ENCODE results near the gene TENM3. TPM values are rescaled to one million over a fixed set of nuclear protein-coding genes. Genes with fewer than 3 reads are reported as not detected.

TENM3 gene
- total RNA-seq, 1 experiment from 2014 or later: 40.5 TPM

GRCh38 chr4:182400081-182400480 lies 156.9 kb downstream of the TENM3 start:
- DNase-seq (ENCODE audit: low read depth): no peak

- no peak for DNase-seq (ENCODE audit: low read depth)
Measured at GRCh38 chr4:182400790-182401189, 157.6 kb downstream of the TENM3 start.

GRCh38 chr4:182404376-182404775 lies 161.2 kb downstream of the TENM3 start:
- DNase-seq (ENCODE audit: low read depth): no peak

GRCh38 chr4:182405087-182405486 lies 161.9 kb downstream of the TENM3 start:
- no peak for DNase-seq (ENCODE audit: low read depth)

GRCh38 chr4:182409271-182409670 lies 166.1 kb downstream of the TENM3 start:
- DNase-seq (ENCODE audit: low read depth): peak; percentile 27

- no peak for DNase-seq (ENCODE audit: low read depth)
Measured at GRCh38 chr4:182411391-182411790, 168.2 kb downstream of the TENM3 start.

GRCh38 chr4:182413550-182413949 lies 170.3 kb downstream of the TENM3 start:
- no peak for DNase-seq (ENCODE audit: low read depth)

- DNase-seq (ENCODE audit: low read depth): no peak
Measured at GRCh38 chr4:182415116-182415515, 171.9 kb downstream of the TENM3 start.

- DNase-seq (ENCODE audit: low read depth): no peak
Measured at GRCh38 chr4:182416067-182416466, 172.9 kb downstream of the TENM3 start.

GRCh38 chr4:182418054-182418734 lies 175.0 kb downstream of the TENM3 start:
- no peak for DNase-seq (ENCODE audit: low read depth)

GRCh38 chr4:182420189-182420588 lies 177.0 kb downstream of the TENM3 start:
- no peak for DNase-seq (ENCODE audit: low read depth)

GRCh38 chr4:182421753-182422152 lies 178.6 kb downstream of the TENM3 start:
- no peak for DNase-seq (ENCODE audit: low read depth)

GRCh38 chr4:182425302-182425701 lies 182.1 kb downstream of the TENM3 start:
- DNase-seq (ENCODE audit: low read depth): no peak

GRCh38 chr4:182426901-182427300 lies 183.7 kb downstream of the TENM3 start:
- DNase-seq (ENCODE audit: low read depth): no peak

GRCh38 chr4:182427554-182427953 lies 184.4 kb downstream of the TENM3 start:
- DNase-seq (ENCODE audit: low read depth): no peak

GRCh38 chr4:182429896-182430295 lies 186.7 kb downstream of the TENM3 start:
- no peak for DNase-seq (ENCODE audit: low read depth)

- no peak for DNase-seq (ENCODE audit: low read depth)
Measured at GRCh38 chr4:182432819-182433218, 189.6 kb downstream of the TENM3 start.

GRCh38 chr4:182434720-182435119 lies 191.5 kb downstream of the TENM3 start:
- no peak for DNase-seq (ENCODE audit: low read depth)

- DNase-seq (ENCODE audit: low read depth): no peak
Measured at GRCh38 chr4:182435401-182435800, 192.2 kb downstream of the TENM3 start.

- no peak for DNase-seq (ENCODE audit: low read depth)
Measured at GRCh38 chr4:182443070-182443469, 199.9 kb downstream of the TENM3 start.

GRCh38 chr4:182447767-182448280 lies 204.6 kb downstream of the TENM3 start:
- DNase-seq (ENCODE audit: low read depth): no peak

- peak; percentile 92 for DNase-seq (ENCODE audit: low read depth)
Measured at GRCh38 chr4:182448281-182449151, 205.3 kb downstream of the TENM3 start.

All from Daoy (cell line).